BLaER1 (cell line): Measurements from ENCODE around the gene GSTT2.

Source experiments
- H3K27ac ChIP-seq: shearing (Covaris generic); formaldehyde crosslinking; 2 replicates; pipeline ENCODE4 v1.8.1; 2022
- H3K27me3 ChIP-seq: shearing (Covaris generic); formaldehyde crosslinking; 2 replicates; pipeline ENCODE4 v1.8.1; 2022
- H3K36me3 ChIP-seq: shearing (Covaris generic); formaldehyde crosslinking; 2 replicates; pipeline ENCODE4 v1.8.1; 2022
- H3K4me1 ChIP-seq: shearing (Covaris generic); formaldehyde crosslinking; 2 replicates; pipeline ENCODE4 v1.8.1; 2022
- H3K4me2 ChIP-seq: shearing (Covaris generic); formaldehyde crosslinking; 2 replicates; pipeline ENCODE4 v1.8.1; 2022
- H3K4me3 ChIP-seq: shearing (Covaris generic); formaldehyde crosslinking; 2 replicates; pipeline ENCODE4 v1.8.1; 2022
- H3K9ac ChIP-seq: shearing (Covaris generic); formaldehyde crosslinking; 2 replicates; pipeline ENCODE4 v1.8.1; 2022
- H3K9me3 ChIP-seq: shearing (Covaris generic); formaldehyde crosslinking; 2 replicates; pipeline ENCODE4 v1.8.1; 2022
- H4K20me1 ChIP-seq: shearing (Covaris generic); formaldehyde crosslinking; 2 replicates; pipeline ENCODE4 v1.8.1; 2022
- Cebpa-rat ChIP-seq: shearing (Covaris generic); IDR thresholded peaks from 2 replicates; pipeline ENCODE4 v1.8.1; 2022

The GSTT2 gene

DNA sequence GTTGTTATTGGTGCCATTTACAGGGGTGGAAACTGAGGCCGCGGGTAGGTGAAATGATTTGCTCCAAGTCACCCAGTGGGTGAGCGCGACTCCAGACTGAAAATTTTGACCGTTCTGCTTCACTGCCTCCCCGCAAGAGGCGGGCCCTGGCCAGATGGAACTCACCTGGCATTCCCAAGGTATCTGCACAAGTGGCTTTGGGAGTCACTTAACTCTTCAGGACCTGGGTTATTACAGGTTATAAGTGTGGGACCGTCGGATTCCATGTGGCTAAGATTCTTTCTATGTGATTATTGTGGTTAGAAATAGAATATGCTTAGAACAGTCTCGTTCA lies 31.8 kb downstream of the GSTT2 start:
- Histone ChIP-seq H4K20me1 (peaks cover 21% of the 10 kb centered on the region; the same call in 1 of the 2 replicates), H3K4me2 (peak overlapping the region; percentile 83), H3K9ac (peak overlapping the region; percentile 79), H3K9me3 (peaks cover 20% of the 10 kb centered on the region), H3K4me1 (peaks cover 16% of the 10 kb centered on the region), H3K4me3 (peak overlapping the region; percentile 96), H3K27ac (peak overlapping the region; percentile 71), H3K27me3 (no peaks in the 10 kb centered on the region), H3K36me3 (peaks cover 11% of the 10 kb centered on the region)
- TF ChIP-seq Cebpa-rat = no peak

DNA sequence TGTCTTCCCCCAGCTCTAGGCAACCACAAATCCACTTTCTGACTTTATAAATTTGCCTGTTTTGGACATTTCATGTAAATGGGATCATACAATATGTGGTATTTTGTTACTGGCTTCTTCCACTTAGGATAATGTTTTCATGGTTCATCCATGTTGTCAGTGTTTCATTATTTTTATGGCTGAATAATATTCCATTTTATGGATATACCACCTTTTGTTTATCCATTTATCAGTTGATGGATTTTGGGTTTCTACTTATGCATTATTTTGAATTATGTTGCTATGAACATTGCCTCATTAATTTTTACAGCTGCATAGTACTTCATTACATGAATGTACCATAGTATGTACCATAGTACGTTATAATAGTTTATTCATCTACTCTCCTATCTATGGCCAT lies 36.2 kb downstream of the GSTT2 start:
- Histone ChIP-seq H3K9me3 (peaks cover 12% of the 10 kb centered on the region), H3K27me3 (no peaks in the 10 kb centered on the region), H3K36me3 (peaks cover 22% of the 10 kb centered on the region), H4K20me1 (peaks cover 21% of the 10 kb centered on the region; the same call in 1 of the 2 replicates), H3K4me3 (no peak overlapping the region), H3K9ac (no peak overlapping the region), H3K4me2 (no peak overlapping the region), H3K27ac (no peak overlapping the region), H3K4me1 (peaks cover 16% of the 10 kb centered on the region)
- TF ChIP-seq Cebpa-rat = no peak

DNA sequence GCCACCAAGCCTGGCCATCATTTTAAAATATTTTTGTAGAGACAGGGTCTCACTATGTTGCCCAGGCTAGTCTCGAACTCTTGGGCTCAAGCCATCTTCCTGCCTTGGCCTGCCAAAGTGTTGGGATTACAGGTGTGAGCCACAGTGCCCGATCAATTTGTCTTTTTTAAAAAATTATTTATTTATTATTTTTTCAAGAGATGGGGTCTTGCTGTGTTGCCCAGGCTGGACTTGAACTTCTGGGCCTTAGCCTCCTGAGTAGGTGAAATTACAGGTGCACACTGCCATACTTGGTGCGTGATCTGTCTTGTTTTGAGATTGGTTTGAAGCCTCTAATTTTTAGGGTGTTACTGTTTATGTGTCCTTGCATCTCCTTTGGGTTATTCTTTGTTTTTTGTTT lies 41.4 kb downstream of the GSTT2 start:
- H3K27me3 ChIP-seq = no peaks in the 10 kb centered on the region
- H3K4me3 ChIP-seq = no peak overlapping the region
- H3K4me2 ChIP-seq = no peak overlapping the region
- H4K20me1 ChIP-seq = peaks cover 10% of the 10 kb centered on the region; the same call in 1 of the 2 replicates
- TF ChIP-seq Cebpa-rat = no peak
- H3K9ac ChIP-seq = no peak overlapping the region
- no peaks in the 10 kb centered on the region for H3K4me1 ChIP-seq
- H3K36me3 ChIP-seq = peaks cover 25% of the 10 kb centered on the region
- H3K9me3 ChIP-seq = peaks cover 8% of the 10 kb centered on the region
- H3K27ac ChIP-seq = no peak overlapping the region

DNA sequence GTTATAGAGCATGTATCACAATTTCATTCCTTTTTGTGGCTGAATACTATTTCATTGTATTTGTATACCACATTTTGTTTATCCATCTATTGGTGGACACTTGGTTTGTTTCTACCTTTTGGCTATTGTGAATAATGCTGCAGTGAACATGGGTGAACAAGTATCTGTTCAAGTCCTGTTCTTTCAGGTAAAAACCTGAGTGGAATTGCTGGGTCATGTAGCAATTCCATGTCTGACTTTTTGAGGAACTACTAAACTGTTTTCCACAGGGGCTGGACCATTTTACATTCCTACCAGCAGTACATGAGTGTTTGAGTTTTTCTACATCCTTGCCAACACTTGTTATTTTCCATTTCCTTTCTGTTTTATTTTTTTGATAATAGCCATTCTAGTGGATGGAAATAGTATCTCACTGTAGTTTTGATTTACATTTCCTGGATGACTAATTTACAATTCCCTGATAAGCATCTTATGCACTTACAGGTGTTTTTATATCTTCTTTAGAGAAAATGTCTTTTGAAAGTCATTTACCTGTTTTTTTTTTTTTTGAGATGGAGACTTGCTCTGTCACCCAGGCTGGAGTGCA lies 43.4 kb downstream of the GSTT2 start:
- no peak overlapping the region for H3K9ac ChIP-seq

DNA sequence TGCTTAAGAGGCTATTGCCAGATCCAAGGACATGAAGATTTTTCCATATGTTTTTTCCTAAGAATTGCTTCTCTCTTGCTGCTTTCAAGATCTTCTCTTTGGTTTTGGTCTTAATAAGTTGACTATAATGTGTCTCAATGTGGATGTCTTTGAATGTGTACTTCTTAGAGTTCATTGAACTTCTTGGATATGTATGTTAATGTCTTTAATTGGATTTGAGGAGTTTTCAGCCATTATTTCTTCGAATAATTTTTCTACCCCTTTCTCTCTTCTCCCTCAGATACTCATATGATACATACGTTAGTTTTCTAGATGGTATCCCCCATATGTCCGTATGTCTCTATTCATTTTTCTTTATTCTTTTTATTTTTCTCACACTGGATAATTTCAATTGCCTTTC lies 44.4 kb downstream of the GSTT2 start:
- Histone ChIP-seq H3K4me1 (peaks cover 14% of the 10 kb centered on the region), H3K9me3 (peaks cover 4% of the 10 kb centered on the region; the same call in 1 of the 2 replicates), H3K27ac (no peak overlapping the region), H3K36me3 (peaks cover 10% of the 10 kb centered on the region), H3K27me3 (no peaks in the 10 kb centered on the region), H4K20me1 (peaks cover 31% of the 10 kb centered on the region), H3K9ac (no peak overlapping the region), H3K4me2 (no peak overlapping the region), H3K4me3 (no peak overlapping the region)
- TF ChIP-seq Cebpa-rat = no peak

More for the DNA sequence above, 43.4 kb downstream of the GSTT2 start:
- Histone ChIP-seq H3K9me3 (peaks cover 4% of the 10 kb centered on the region; the same call in 1 of the 2 replicates), H3K4me3 (no peak overlapping the region), H3K4me2 (no peak overlapping the region), H3K27ac (no peak overlapping the region), H3K4me1 (peaks cover 10% of the 10 kb centered on the region), H3K36me3 (peaks cover 10% of the 10 kb centered on the region), H4K20me1 (peaks cover 20% of the 10 kb centered on the region), H3K27me3 (no peaks in the 10 kb centered on the region)
- no peak for TF ChIP-seq Cebpa-rat

DNA sequence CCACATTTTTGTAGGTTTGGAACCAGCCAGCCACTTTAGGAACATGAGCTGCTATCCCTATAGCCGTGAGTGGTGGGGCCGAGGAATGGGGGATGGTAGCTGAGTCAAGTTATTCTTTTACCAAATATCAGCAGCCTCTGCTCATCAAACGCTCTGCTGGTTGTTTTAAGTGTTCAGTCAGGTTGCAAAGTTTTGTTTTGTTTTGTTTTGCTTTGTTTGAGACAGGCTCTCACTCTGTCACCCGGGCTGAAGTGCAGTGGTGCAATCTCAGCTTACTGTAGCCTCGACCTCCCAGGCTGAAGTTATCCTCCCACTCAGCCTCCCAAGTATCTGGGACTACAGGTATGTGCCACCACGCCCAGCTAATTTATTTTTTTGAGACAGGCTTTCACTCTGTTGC lies 45.5 kb downstream of the GSTT2 start:
- no peak overlapping the region for H3K4me2 ChIP-seq
- peaks cover 41% of the 10 kb centered on the region for H4K20me1 ChIP-seq
- no peak overlapping the region for H3K4me3 ChIP-seq
- H3K4me1 ChIP-seq = peaks cover 14% of the 10 kb centered on the region
- H3K36me3 ChIP-seq = peaks cover 10% of the 10 kb centered on the region
- no peak overlapping the region for H3K9ac ChIP-seq
- no peak overlapping the region for H3K27ac ChIP-seq
- no peak for TF ChIP-seq Cebpa-rat
- no peaks in the 10 kb centered on the region for H3K27me3 ChIP-seq
- H3K9me3 ChIP-seq = peaks cover 4% of the 10 kb centered on the region; the same call in 1 of the 2 replicates

DNA sequence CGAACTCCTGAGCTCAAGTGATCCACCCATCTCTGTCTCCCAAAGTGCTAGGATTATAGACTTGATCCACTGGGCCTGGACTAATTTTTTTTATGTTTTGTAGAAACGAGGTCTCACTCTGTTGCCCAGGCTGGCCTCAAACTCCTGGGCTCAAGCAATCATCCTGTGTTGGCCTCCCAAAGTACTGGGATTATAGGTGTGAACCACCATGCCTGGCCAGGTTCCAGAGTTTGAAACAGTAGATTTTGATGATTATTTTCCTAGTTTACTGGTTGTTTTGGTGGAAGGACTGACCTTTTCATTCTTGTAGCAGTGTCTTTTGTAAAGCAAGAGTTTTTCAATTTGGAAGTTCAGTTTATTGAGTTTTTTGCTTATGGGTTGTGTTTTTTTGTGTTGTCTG lies 46.1 kb downstream of the GSTT2 start:
- Histone ChIP-seq H3K27ac (no peak overlapping the region), H3K4me3 (no peak overlapping the region), H4K20me1 (peaks cover 45% of the 10 kb centered on the region), H3K36me3 (peaks cover 15% of the 10 kb centered on the region), H3K4me2 (no peak overlapping the region), H3K9me3 (peaks cover 4% of the 10 kb centered on the region; the same call in 1 of the 2 replicates), H3K27me3 (no peaks in the 10 kb centered on the region), H3K4me1 (peaks cover 14% of the 10 kb centered on the region), H3K9ac (no peak overlapping the region)
- TF ChIP-seq Cebpa-rat = no peak

DNA sequence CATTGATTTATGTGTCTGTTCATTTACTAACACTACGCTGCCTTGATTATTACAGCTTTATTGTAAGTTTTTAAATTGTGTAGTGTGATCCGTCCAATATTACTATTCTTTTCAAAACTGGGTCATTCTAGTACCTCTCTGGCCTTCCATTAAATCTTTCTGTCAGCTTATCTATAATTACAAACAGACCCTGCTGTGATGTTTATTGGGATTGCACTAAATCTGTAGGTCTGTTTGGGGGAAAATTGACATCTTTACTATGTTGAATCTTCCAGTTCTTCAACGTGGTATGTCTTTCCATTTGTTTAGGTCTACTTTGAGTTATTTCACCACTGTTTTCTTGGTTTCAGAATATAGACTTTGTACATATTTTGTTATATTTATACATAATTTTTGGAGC lies 46.8 kb downstream of the GSTT2 start:
- H3K36me3 ChIP-seq = peaks cover 17% of the 10 kb centered on the region
- H3K4me3 ChIP-seq = no peak overlapping the region
- peaks cover 52% of the 10 kb centered on the region for H4K20me1 ChIP-seq
- no peak overlapping the region for H3K27ac ChIP-seq
- TF ChIP-seq Cebpa-rat = no peak
- H3K9ac ChIP-seq = no peak overlapping the region
- H3K4me2 ChIP-seq = no peak overlapping the region
- peaks cover 4% of the 10 kb centered on the region; the same call in 1 of the 2 replicates for H3K9me3 ChIP-seq
- H3K27me3 ChIP-seq = no peaks in the 10 kb centered on the region
- peaks cover 14% of the 10 kb centered on the region for H3K4me1 ChIP-seq

DNA sequence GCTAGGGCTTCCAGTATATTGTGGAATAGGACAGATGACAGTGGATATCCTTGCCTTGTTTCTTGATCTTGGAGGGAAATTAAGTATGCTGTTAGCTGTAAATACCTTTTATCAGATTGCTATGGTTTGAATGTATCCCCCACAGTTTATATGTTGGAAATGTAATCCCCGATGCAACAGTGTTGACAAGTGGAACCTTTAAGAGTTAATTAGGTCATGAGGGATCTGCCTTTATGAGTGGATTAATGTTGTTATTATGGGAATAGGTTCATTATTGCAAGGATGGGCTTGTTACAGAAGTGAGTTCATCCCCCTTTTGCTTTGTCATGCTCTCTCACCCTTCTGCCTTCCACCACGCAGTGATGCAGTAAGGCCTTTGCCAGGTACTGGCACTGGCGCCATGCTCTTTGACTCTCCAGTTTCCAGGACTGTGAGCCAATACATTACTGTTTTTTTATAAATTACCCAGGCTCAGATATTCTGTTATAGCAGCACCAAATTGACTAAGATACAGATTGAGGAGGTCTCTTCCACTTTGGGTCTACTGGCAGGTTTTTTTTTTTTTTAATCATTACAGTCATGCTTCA lies 47.5 kb downstream of the GSTT2 start:
- H3K4me2 ChIP-seq = peak overlapping the region; percentile 16
- H3K9me3 ChIP-seq = peaks cover 4% of the 10 kb centered on the region; the same call in 1 of the 2 replicates
- no peak overlapping the region for H3K4me3 ChIP-seq
- TF ChIP-seq Cebpa-rat = no peak
- H3K9ac ChIP-seq = no peak overlapping the region
- H3K36me3 ChIP-seq = peaks cover 17% of the 10 kb centered on the region
- H3K27me3 ChIP-seq = no peaks in the 10 kb centered on the region
- no peak overlapping the region for H3K27ac ChIP-seq
- H4K20me1 ChIP-seq = peaks cover 57% of the 10 kb centered on the region
- peaks cover 14% of the 10 kb centered on the region for H3K4me1 ChIP-seq

DNA sequence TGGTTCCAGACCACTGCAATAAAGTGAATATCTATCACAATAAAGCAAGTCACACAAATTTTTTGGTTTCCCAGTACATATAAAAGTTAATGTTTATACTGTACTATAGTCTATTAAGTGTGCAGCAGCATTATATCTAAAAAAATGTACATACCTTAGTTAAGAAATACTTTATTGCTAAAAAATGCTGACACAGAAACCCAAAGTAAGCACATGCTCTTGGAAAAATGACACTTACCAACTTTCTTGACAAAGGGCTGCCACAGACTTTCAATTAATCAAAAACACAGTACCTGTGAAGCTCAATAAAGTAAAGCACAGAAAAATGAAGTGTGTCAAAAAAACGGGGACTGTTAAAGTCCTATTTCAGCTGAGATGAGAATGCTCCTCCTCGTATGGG lies 48.1 kb downstream of the GSTT2 start:
- no peaks in the 10 kb centered on the region for H3K27me3 ChIP-seq
- H3K9ac ChIP-seq = no peak overlapping the region
- no peak for TF ChIP-seq Cebpa-rat
- no peak overlapping the region for H3K27ac ChIP-seq
- peaks cover 14% of the 10 kb centered on the region for H3K4me1 ChIP-seq
- peaks cover 4% of the 10 kb centered on the region; the same call in 1 of the 2 replicates for H3K9me3 ChIP-seq
- peaks cover 17% of the 10 kb centered on the region for H3K36me3 ChIP-seq
- peak overlapping the region; percentile 16 for H3K4me2 ChIP-seq
- peaks cover 62% of the 10 kb centered on the region for H4K20me1 ChIP-seq
- no peak overlapping the region for H3K4me3 ChIP-seq
